PC-3 (cell line): ENCODE data around the gene DLX5.

Experiments used
- CTCF ChIP-seq: fragments of 300-600 bp; sonication (generic); conservative IDR thresholded peaks from 2 replicates; pipeline ENCODE4 v1.5.1; 2017; ENCODE audit warnings: antibody characterized with exemption, low read depth, mild to moderate bottlenecking, low read length
- EZH2 ChIP-seq: fragments of 300-600 bp; sonication (generic); IDR thresholded peaks from one replicate; pipeline ENCODE4 v1.6.1; 2017; ENCODE audit warnings: antibody characterized with exemption, mild to moderate bottlenecking, low read length; ENCODE audit not compliant: unreplicated experiment

GRCh38 chr7:96996111-96996957 lies 28.3 kb downstream of the DLX5 start:
- no peak for TF ChIP-seq CTCF
- no peak for TF ChIP-seq EZH2
